ENCODE measurements around the gene HP.

DNA sequence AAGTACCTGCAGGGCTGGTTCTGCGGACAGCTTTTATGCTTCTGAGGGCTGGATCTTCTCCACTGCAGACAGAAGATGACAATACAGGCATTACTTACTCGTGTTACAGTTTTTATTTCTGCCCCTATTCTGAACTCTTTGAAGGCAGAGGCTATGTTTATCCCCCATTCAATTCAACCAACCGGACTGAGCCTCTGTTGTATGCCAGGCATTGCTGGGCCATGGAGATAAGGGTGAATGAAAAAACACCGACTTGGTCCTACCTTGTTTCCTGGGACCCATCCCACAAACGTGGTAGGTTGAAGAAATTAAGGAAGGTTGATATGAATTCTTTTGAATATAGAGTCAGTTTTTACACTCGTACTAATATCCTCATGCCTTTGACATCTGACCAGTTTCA is 10.0 kb upstream of the HP start:
- TF ChIP-seq, protein P1, sequence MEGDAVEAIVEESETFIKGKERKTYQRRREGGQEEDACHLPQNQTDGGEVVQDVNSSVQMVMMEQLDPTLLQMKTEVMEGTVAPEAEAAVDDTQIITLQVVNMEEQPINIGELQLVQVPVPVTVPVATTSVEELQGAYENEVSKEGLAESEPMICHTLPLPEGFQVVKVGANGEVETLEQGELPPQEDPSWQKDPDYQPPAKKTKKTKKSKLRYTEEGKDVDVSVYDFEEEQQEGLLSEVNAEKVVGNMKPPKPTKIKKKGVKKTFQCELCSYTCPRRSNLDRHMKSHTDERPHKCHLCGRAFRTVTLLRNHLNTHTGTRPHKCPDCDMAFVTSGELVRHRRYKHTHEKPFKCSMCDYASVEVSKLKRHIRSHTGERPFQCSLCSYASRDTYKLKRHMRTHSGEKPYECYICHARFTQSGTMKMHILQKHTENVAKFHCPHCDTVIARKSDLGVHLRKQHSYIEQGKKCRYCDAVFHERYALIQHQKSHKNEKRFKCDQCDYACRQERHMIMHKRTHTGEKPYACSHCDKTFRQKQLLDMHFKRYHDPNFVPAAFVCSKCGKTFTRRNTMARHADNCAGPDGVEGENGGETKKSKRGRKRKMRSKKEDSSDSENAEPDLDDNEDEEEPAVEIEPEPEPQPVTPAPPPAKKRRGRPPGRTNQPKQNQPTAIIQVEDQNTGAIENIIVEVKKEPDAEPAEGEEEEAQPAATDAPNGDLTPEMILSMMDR (conservative IDR thresholded peaks at IDR 0.05; ENCODE audit: low read length), result no peak
- no peak for TF ChIP-seq EZH2phosphoT487 (IDR thresholded peaks at IDR 0.05; ENCODE audit: borderline replicate concordance)

All from Loucy (cell line).